Cardiac fibroblast (primary cell): ENCODE measurements around the gene ZER1.
"Not testable (repeated sequence)": the region's sequence is repeated elsewhere in the genome, so short reads cannot be mapped to it uniquely, and the experiment has no call there.

Source experiments
- DNase-seq, 2 donors: peaks; one replicate each; pipeline versions ENCODE4 v3.0.0 to v3.0.0-alpha.2; 2010; ENCODE audit warnings: low read depth in 2 of 2
- H3K4me3 ChIP-seq, 2 donors: replicated peaks in 1 of 2; 1 replicate in 1 of 2; 2 replicates in 1 of 2; pipeline ENCODE4 v1.5.1; 2011; ENCODE audit warnings: low read depth in 2 of 2, low read length in 2 of 2, mild to moderate bottlenecking in 2 of 2, moderate library complexity in 1 of 2
- TF ChIP-seq, protein P1 (sequence below): IDR thresholded peaks from one replicate; pipeline ENCODE4 v1.5.1; 2011; ENCODE audit warnings: low read depth, mild to moderate bottlenecking, low read length, inconsistent platforms

The ZER1 gene

DNA sequence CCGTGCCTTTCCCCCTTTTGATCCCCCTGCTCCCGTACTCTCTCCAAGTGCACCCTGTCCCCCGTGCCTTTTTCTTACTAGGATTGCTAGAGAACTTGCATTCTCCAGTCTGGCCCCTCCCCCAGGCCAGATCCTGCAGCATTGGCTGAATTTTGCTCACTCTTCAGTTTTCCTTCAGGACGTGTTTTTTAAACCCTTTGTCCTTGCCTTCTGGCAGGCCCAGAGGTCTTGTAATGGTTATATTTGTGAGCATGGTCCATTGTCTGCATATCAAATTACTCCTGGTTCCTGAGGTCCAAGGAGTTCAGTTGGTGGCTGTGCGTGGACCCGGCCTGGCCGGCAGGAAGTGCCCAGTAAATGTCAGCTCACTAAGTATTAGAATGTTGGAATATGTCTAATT lies 15.9 kb upstream of the ZER1 start:
- peak overlapping the region; percentile 100 for H3K4me3 ChIP-seq
- peak; percentile 11 to 20 for DNase-seq
- TF ChIP-seq, protein P1, sequence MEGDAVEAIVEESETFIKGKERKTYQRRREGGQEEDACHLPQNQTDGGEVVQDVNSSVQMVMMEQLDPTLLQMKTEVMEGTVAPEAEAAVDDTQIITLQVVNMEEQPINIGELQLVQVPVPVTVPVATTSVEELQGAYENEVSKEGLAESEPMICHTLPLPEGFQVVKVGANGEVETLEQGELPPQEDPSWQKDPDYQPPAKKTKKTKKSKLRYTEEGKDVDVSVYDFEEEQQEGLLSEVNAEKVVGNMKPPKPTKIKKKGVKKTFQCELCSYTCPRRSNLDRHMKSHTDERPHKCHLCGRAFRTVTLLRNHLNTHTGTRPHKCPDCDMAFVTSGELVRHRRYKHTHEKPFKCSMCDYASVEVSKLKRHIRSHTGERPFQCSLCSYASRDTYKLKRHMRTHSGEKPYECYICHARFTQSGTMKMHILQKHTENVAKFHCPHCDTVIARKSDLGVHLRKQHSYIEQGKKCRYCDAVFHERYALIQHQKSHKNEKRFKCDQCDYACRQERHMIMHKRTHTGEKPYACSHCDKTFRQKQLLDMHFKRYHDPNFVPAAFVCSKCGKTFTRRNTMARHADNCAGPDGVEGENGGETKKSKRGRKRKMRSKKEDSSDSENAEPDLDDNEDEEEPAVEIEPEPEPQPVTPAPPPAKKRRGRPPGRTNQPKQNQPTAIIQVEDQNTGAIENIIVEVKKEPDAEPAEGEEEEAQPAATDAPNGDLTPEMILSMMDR = no peak

DNA sequence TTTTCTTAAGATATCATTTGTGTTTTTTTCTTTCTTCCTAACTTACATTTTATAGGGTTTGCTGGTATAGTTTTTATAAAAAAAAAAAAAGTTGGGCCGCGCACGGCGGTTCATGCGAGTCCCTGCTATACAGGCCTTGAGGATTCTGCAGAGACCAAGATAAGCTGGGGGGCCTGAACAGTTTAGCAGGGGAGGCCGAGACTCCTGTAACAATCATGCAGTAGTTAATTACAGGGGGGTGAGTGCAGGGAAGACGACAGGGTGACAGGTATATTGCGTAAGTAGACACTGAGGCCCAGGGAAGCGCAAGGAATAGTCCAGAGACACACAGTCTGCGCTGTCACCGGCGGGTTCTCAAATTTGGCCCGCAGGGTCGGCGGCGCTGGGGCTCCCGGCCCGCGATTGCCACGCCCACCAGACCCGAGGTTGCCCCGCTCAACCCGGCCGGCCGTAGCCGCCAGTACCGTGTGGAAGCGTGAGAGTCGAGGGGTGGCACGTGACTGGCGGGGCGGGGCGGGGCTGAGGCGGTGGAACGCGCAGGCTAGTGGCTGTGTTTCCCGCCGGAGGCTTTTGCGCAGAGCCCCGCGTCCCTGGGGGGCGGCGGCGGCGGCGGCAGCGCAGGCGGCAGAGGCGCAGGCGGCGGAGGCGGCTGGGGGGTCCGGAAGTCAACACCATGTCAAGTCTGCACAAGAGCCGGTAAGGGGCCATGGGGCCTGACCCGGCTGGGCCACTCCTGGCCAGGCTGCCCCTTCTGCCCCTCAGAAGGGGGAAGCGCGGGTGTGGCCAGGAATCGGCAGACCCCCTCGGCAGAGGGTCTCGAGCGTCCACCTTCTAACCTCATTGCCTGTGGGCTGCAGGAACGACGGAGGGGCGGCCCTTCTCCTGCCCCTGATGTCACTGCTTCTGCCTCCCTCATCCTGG lies 15.2 kb upstream of the ZER1 start, which contains the start of gene TBC1D13:
TBC1D13 (plus strand) TSS at position 573 of the 921 bp plus-strand sequence; CDS start at position 674, 101 bp downstream.
- TF ChIP-seq, protein P1 = no peak
- H3K4me3 ChIP-seq = peak within 1 kb of the TSS; percentile 100
- DNase-seq = peak; percentile 81 to 89

DNA sequence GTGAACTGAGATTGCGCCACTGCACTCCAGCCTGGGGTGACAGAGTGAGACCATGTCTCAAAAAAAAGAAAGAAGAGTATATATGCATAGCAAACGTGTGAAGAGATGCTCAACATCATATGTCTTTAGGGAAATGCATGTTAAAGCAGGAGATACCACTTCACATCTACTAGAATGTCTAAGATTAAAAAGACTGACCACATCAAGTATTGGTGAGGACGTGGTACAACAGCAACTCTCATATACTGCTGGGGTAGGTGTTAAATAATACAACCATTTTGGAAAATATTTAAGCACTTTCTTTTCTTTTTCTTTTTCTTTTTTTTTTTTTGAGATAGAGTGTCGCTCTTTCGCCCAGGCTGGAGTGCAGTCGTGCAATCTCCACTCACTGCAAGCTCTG lies 13.7 kb upstream of the ZER1 start:
- TF ChIP-seq, protein P1 = no peak
- no peak for DNase-seq
- no peak overlapping the region for H3K4me3 ChIP-seq

DNA sequence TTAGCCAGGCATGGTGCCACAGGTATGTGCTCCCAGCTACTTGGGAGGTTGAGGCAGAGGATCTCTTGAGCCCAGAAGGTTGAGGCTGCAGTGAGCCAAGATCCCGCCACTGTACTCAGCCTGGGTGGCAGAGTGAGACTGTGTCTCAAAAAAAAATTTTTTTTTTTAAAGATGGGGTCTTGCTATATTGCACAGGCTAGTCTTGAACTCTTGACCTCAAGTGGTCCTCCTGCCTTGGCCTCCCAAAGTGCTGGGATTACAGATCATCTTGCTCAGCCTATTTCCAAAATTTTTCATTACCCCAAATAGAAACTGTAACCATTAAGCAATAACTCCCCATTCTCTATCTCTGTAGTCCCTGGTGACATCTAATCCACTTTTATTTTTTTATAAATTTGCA lies 10.9 kb upstream of the ZER1 start:
- DNase-seq = no peak
- TF ChIP-seq, protein P1 = no peak
- no peak overlapping the region for H3K4me3 ChIP-seq

DNA sequence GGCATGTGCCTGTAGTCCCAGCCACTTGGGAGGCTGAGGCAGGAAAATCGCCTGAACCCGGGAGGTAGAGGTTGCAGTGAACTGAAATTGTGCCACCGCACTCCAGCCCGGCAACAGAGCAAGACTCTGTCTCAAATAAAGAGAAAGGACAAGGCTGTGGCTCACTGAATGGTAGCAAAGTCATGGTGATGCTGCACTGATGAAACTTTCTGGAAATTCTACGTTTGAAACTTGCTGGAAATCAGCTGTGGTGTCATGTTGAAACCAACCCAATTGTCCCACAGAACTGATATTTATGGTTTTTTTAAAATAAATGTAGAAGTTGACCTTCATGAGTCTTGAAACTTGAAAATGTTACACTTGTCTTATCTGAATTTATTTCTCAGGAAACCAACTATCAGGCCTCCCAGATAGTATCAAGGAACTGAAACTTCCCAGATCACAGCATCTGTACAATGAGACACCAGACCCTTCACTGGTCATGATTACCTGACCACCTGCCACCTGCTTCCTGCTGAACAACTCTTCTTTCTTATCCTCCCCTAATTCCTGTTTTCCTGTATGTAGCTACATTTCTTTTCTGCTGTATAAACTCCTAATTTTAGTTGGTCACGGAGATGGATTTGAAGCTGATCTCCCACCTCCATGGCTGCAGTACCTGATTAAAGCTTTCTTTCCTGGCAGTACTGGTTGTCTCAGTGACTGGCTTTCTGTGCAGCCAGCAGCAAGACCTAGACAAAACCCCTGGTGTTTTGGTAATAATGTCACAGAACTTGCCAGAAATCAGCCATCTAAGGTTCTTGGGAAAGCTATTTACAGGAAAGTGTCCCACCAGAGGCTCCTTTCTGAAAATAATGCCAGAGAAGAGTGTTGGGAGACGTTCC lies 9.7 kb upstream of the ZER1 start:
- no peak for DNase-seq
- no peak overlapping the region for H3K4me3 ChIP-seq
- TF ChIP-seq, protein P1 = no peak

DNA sequence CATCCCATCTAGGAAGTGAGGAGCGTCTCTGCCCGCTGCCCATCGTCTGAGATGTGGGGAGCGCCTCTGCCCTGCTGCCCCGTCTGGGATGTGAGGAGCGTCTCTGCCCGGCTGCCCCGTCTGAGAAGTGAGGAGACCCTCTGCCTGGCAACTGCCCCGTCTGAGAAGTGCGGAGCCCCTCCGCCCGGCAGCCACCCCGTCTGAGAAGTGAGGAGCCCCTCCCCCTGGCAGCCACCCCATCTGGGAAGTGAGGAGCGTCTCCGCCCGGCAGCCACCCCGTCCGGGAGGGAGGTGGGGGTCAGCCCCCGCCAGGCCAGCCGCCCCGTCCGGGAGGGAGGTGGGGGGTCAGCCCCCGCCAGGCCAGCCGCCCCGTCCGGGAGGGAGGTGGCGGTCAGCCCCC lies 8.4 kb upstream of the ZER1 start:
- not testable (repeated sequence) for H3K4me3 ChIP-seq, DNase-seq

DNA sequence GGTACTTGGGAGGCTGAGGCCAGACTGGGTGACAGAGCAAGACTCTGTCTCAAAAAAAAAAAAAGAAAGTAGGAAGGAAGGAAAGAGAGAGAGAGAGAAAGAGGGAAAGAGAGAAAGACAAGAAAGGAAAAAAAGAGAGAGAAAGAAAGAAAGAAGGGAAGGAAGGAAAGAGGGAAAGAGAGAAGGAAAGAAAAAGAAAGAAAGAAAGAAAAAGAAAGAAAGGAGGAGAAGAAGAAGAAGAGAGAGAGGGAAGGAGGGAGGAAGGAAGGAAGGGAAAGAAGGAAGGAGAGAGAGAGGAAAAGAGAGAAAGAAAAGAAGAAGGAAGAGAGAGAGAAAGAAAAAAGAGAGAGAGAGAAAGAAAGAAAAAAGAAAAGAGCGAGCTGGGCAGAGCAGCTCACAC lies 3.1 kb upstream of the ZER1 start:
- no peak overlapping the region for H3K4me3 ChIP-seq
- TF ChIP-seq, protein P1 = no peak
- DNase-seq = no peak
